ENCODE results near the gene MPHOSPH6.
"Not testable (repeated sequence)": the region's sequence is repeated elsewhere in the genome, so short reads cannot be mapped to it uniquely, and the experiment has no call there.

Gene MPHOSPH6

GRCh38 chr16:82152196-82152595 is 17.8 kb downstream of the MPHOSPH6 start:
- DNase-seq (ENCODE audit: low spot score), result no peak
- no peak overlapping the region for H3K27ac Mint-ChIP-seq
- peaks cover 55% of the 10 kb centered on the region for H3K36me3 Mint-ChIP-seq (ENCODE audit: low read depth)
- no peaks in the 10 kb centered on the region for H3K27me3 Mint-ChIP-seq (ENCODE audit: low read depth)
- H3K9me3 Mint-ChIP-seq, result peaks cover 10% of the 10 kb centered on the region
- H3K4me3 Mint-ChIP-seq, result no peak overlapping the region
- H3K4me1 Mint-ChIP-seq (ENCODE audit: low read depth), result no peaks in the 10 kb centered on the region

- DNase-seq (ENCODE audit: low spot score), result no peak
- H3K27me3 Mint-ChIP-seq (ENCODE audit: low read depth), result no peaks in the 10 kb centered on the region
- H3K9me3 Mint-ChIP-seq, result peaks cover 10% of the 10 kb centered on the region
- no peak overlapping the region for H3K27ac Mint-ChIP-seq
- no peak overlapping the region for H3K4me3 Mint-ChIP-seq
- peaks cover 59% of the 10 kb centered on the region for H3K36me3 Mint-ChIP-seq (ENCODE audit: low read depth)
- H3K4me1 Mint-ChIP-seq (ENCODE audit: low read depth), result peaks cover under 1% of the 10 kb centered on the region
Measured at GRCh38 chr16:82150549-82150948, 19.5 kb downstream of the MPHOSPH6 start.

GRCh38 chr16:82149536-82149935 is 20.5 kb downstream of the MPHOSPH6 start:
- peaks cover 2% of the 10 kb centered on the region for H3K4me1 Mint-ChIP-seq (ENCODE audit: low read depth)
- H3K9me3 Mint-ChIP-seq, result peaks cover 6% of the 10 kb centered on the region
- H3K4me3 Mint-ChIP-seq, result no peak overlapping the region
- no peaks in the 10 kb centered on the region for H3K27me3 Mint-ChIP-seq (ENCODE audit: low read depth)
- no peak overlapping the region for H3K27ac Mint-ChIP-seq
- DNase-seq (ENCODE audit: low spot score), result no peak
- peaks cover 57% of the 10 kb centered on the region for H3K36me3 Mint-ChIP-seq (ENCODE audit: low read depth)

GRCh38 chr16:82147546-82147945 is 22.5 kb downstream of the MPHOSPH6 start:
- H3K27me3 Mint-ChIP-seq (ENCODE audit: low read depth), result no peaks in the 10 kb centered on the region
- H3K4me1 Mint-ChIP-seq (ENCODE audit: low read depth), result peaks cover 2% of the 10 kb centered on the region
- H3K4me3 Mint-ChIP-seq, result no peak overlapping the region
- no peaks in the 10 kb centered on the region for H3K9me3 Mint-ChIP-seq
- DNase-seq (ENCODE audit: low spot score), result no peak
- H3K27ac Mint-ChIP-seq, result no peak overlapping the region
- H3K36me3 Mint-ChIP-seq (ENCODE audit: low read depth), result peaks cover 41% of the 10 kb centered on the region

- Mint-ChIP-seq H3K27me3 (ENCODE audit: low read depth) (no peaks in the 10 kb centered on the region), H3K27ac (no peak overlapping the region), H3K9me3 (no peaks in the 10 kb centered on the region), H3K4me1 (ENCODE audit: low read depth) (peaks cover 2% of the 10 kb centered on the region), H3K36me3 (ENCODE audit: low read depth) (peaks cover 41% of the 10 kb centered on the region), H3K4me3 (no peak overlapping the region)
- no peak for DNase-seq (ENCODE audit: low spot score)
Measured at GRCh38 chr16:82146957-82147356, 23.1 kb downstream of the MPHOSPH6 start.

GRCh38 chr16:82146556-82146955 is 23.5 kb downstream of the MPHOSPH6 start:
- Mint-ChIP-seq H3K9me3 (no peaks in the 10 kb centered on the region), H3K36me3 (ENCODE audit: low read depth) (peaks cover 44% of the 10 kb centered on the region)
- no peak for DNase-seq (ENCODE audit: low spot score)

GRCh38 chr16:82139286-82139571 is 30.8 kb downstream of the MPHOSPH6 start:
- H3K9me3 Mint-ChIP-seq; H3K4me1 Mint-ChIP-seq (ENCODE audit: low read depth); H3K27ac Mint-ChIP-seq; DNase-seq (ENCODE audit: low spot score); H3K27me3 Mint-ChIP-seq (ENCODE audit: low read depth): not testable (repeated sequence)
- peaks cover 21% of the 10 kb centered on the region for H3K36me3 Mint-ChIP-seq (ENCODE audit: low read depth)
- H3K4me3 Mint-ChIP-seq, result peak overlapping the region; percentile 34

More at GRCh38 chr16:82146556-82146955, 23.5 kb downstream of the MPHOSPH6 start:
- Mint-ChIP-seq H3K4me1 (ENCODE audit: low read depth) (peaks cover 2% of the 10 kb centered on the region), H3K4me3 (no peak overlapping the region), H3K27me3 (ENCODE audit: low read depth) (no peaks in the 10 kb centered on the region), H3K27ac (no peak overlapping the region)

GRCh38 chr16:82138478-82139285 is 31.3 kb downstream of the MPHOSPH6 start:
- H3K9me3 Mint-ChIP-seq, result no peaks in the 10 kb centered on the region
- no peaks in the 10 kb centered on the region for H3K27me3 Mint-ChIP-seq (ENCODE audit: low read depth)
- peaks cover 21% of the 10 kb centered on the region for H3K36me3 Mint-ChIP-seq (ENCODE audit: low read depth)
- DNase-seq (ENCODE audit: low spot score), result no peak
- no peak overlapping the region for H3K27ac Mint-ChIP-seq
- H3K4me1 Mint-ChIP-seq (ENCODE audit: low read depth), result peaks cover 15% of the 10 kb centered on the region
- peak overlapping the region; percentile 34 for H3K4me3 Mint-ChIP-seq

- no peak for DNase-seq (ENCODE audit: low spot score)
- Mint-ChIP-seq H3K4me3 (no peak overlapping the region), H3K27me3 (ENCODE audit: low read depth) (no peaks in the 10 kb centered on the region), H3K36me3 (ENCODE audit: low read depth) (peaks cover 21% of the 10 kb centered on the region), H3K4me1 (ENCODE audit: low read depth) (peaks cover 20% of the 10 kb centered on the region), H3K27ac (no peak overlapping the region), H3K9me3 (no peaks in the 10 kb centered on the region)
Measured at GRCh38 chr16:82137822-82138167, 32.2 kb downstream of the MPHOSPH6 start.

- no peak overlapping the region for H3K27ac Mint-ChIP-seq
- peaks cover 20% of the 10 kb centered on the region for H3K4me1 Mint-ChIP-seq (ENCODE audit: low read depth)
- no peak for DNase-seq (ENCODE audit: low spot score)
- peaks cover 21% of the 10 kb centered on the region for H3K36me3 Mint-ChIP-seq (ENCODE audit: low read depth)
- no peak overlapping the region for H3K4me3 Mint-ChIP-seq
- no peaks in the 10 kb centered on the region for H3K27me3 Mint-ChIP-seq (ENCODE audit: low read depth)
- H3K9me3 Mint-ChIP-seq, result no peaks in the 10 kb centered on the region
Measured at GRCh38 chr16:82136956-82137821, 32.8 kb downstream of the MPHOSPH6 start.

- H3K27ac Mint-ChIP-seq, result no peak overlapping the region
- no peak overlapping the region for H3K4me3 Mint-ChIP-seq
- peaks cover 20% of the 10 kb centered on the region for H3K4me1 Mint-ChIP-seq (ENCODE audit: low read depth)
- no peak for DNase-seq (ENCODE audit: low spot score)
- no peaks in the 10 kb centered on the region for H3K27me3 Mint-ChIP-seq (ENCODE audit: low read depth)
- H3K36me3 Mint-ChIP-seq (ENCODE audit: low read depth), result peaks cover 19% of the 10 kb centered on the region
- no peaks in the 10 kb centered on the region for H3K9me3 Mint-ChIP-seq
Measured at GRCh38 chr16:82135844-82136243, 34.2 kb downstream of the MPHOSPH6 start.

- H3K27me3 Mint-ChIP-seq (ENCODE audit: low read depth), result no peaks in the 10 kb centered on the region
- peaks cover 20% of the 10 kb centered on the region for H3K4me1 Mint-ChIP-seq (ENCODE audit: low read depth)
- no peaks in the 10 kb centered on the region for H3K9me3 Mint-ChIP-seq
- H3K4me3 Mint-ChIP-seq, result no peak overlapping the region
- H3K36me3 Mint-ChIP-seq (ENCODE audit: low read depth), result peaks cover 19% of the 10 kb centered on the region
- DNase-seq (ENCODE audit: low spot score), result no peak
- no peak overlapping the region for H3K27ac Mint-ChIP-seq
Measured at GRCh38 chr16:82134846-82135245, 35.2 kb downstream of the MPHOSPH6 start.

GRCh38 chr16:82133798-82134197 is 36.2 kb downstream of the MPHOSPH6 start:
- H3K4me1 Mint-ChIP-seq (ENCODE audit: low read depth), result peaks cover 22% of the 10 kb centered on the region
- no peaks in the 10 kb centered on the region for H3K9me3 Mint-ChIP-seq
- no peaks in the 10 kb centered on the region for H3K27me3 Mint-ChIP-seq (ENCODE audit: low read depth)
- peak overlapping the region; percentile 31 for H3K27ac Mint-ChIP-seq
- peak; percentile 27 for DNase-seq (ENCODE audit: low spot score)
- H3K4me3 Mint-ChIP-seq, result peak overlapping the region; percentile 68
- H3K36me3 Mint-ChIP-seq (ENCODE audit: low read depth), result peaks cover 16% of the 10 kb centered on the region

- Mint-ChIP-seq H3K4me3 (no peak overlapping the region), H3K36me3 (ENCODE audit: low read depth) (peaks cover 3% of the 10 kb centered on the region), H3K4me1 (ENCODE audit: low read depth) (peaks cover 19% of the 10 kb centered on the region), H3K27me3 (ENCODE audit: low read depth) (peaks cover 9% of the 10 kb centered on the region), H3K9me3 (no peaks in the 10 kb centered on the region), H3K27ac (no peak overlapping the region)
- DNase-seq (ENCODE audit: low spot score), result no peak
Measured at GRCh38 chr16:82129881-82130280, 40.1 kb downstream of the MPHOSPH6 start.
